GM19023 (cell line): ENCODE data around the gene EPB41L5.
"Not testable (repeated sequence)": the region's sequence is repeated elsewhere in the genome, so short reads cannot be mapped to it uniquely, and the experiment has no call there.

Source experiments
- ATAC-seq: cut with Tn5 transposase; IDR thresholded peaks from one replicate; pipeline ENCODE4 v1.9.1; 2021; ENCODE audit warnings: mild to moderate bottlenecking, moderate library complexity; ENCODE audit not compliant: unreplicated experiment

Gene EPB41L5

GRCh38 chr2:120029672-120030640 lies 17.1 kb downstream of the EPB41L5 start:
- ATAC-seq, result no peak

GRCh38 chr2:120032297-120032696 lies 19.4 kb downstream of the EPB41L5 start:
- no peak for ATAC-seq

DNA sequence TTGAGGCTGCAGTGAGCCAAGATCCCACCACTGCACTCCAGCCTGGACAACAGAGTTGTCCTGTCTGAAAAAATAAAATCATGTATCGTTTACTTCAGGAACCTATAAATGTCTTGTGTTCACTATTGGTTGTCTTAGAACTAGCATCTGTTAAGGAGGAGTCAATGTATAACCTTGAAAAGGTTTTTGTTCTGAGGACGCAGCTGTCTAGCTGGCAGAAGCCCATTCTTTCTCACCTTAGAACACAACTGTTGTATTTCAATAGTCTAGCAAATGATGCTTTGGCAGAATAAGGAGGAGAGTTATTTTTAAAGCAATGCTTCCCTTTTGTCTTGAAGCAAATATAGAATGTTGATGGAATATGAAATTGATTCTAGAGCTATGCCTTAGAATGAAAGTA lies 21.1 kb downstream of the EPB41L5 start:
- no peak for ATAC-seq

DNA sequence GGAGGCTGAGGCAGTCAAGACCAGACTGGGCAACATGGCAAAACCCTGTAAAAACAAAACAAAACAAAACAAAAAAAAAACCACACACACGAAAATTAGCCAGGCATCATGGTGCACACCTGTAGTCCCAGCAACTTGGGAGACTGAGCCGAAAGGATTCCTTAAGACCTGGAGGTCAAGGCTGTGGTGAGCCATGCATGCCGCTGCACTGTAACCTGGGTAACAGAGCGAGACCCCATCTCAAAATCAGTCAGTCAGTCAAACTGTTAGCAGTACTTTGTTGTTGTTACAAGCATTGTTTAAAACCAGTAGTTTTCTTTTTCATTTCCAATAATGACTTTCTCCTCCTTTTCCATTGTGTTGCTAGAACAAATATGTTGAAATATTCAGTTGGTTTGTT lies 21.7 kb downstream of the EPB41L5 start:
- no peak for ATAC-seq

DNA sequence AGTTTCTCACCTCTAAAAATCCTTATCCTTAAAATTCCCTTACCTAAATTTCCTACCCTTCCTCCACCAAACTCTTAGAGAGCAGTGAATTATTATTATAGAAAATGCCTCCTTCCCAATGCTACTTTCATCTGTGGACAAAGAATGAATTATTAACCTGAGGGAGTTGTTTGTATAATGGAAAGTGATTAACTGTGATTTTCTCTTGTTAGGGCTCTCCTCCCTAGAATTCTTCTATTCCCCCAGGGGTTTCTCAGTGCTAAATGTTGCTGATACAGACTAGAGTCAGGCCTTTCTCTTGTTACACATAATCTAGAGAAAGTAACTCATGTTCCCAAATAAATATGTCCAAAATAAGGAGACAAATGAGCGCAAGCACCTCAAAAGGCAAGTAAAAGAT lies 23.3 kb downstream of the EPB41L5 start:
- no peak for ATAC-seq

GRCh38 chr2:120037995-120038541 lies 25.2 kb downstream of the EPB41L5 start:
- no peak for ATAC-seq

GRCh38 chr2:120042359-120042758 lies 29.5 kb downstream of the EPB41L5 start:
- no peak for ATAC-seq

DNA sequence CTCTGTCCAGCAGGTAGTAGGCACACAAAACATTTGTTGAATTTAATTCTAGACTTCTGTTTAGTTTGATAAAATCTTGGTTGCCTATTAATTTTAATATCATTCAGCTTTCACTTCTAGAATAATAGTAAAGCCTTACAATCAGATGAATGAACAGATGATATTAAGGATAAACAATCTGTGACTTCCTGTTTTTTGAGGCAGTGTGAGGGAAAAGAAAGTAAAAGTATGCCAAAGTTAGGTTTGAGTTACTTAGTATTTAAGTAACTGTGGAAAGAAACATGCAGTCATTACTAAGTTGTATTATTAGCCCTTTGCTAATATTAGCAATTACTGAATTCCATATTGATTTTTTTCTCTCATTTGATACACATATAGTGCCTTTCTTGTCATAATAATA lies 31.5 kb downstream of the EPB41L5 start:
- no peak for ATAC-seq

GRCh38 chr2:120045775-120046174 lies 32.9 kb downstream of the EPB41L5 start:
- ATAC-seq, result not testable (repeated sequence)

DNA sequence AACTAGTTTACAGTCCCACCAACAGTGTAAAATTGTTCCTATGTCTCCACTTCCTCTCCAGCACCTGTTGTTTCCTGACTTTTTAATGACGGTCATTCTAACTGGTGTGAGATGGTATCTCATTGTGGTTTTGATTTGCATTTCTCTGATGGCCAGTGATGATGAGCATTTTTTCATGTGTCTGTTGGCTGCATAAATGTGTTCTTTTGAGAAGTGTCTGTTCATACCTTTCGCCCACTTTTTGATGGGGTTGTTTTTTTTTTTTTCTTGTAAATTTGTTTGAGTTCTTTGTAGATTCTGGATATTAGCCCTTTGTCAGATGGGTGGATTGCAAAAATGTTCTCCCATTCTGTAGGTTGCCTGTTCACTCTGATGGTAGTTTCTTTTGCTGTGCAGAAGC lies 33.4 kb downstream of the EPB41L5 start:
- not testable (repeated sequence) for ATAC-seq

DNA sequence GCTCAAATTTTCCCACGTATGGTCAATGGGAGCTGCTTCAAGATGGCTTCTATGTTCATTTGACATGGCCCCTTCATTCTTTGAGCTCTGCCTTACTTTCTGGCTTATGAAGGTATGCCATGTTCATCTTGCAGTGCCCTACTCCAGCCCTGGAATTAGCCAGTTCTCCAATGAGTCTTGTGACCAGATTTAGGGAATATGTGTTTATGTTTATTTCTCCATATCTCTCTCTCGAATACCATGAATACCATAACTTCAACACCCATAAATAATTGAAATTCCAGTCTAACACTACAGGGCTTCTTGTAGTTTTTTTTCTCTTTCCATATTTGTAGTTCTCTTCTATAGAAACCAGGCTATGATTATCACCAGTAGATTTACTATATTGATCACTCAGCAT lies 39.7 kb downstream of the EPB41L5 start:
- ATAC-seq, result no peak

GRCh38 chr2:120053891-120054290 lies 41.0 kb downstream of the EPB41L5 start:
- no peak for ATAC-seq

GRCh38 chr2:120059483-120059882 lies 46.6 kb downstream of the EPB41L5 start:
- no peak for ATAC-seq

GRCh38 chr2:120060088-120060623 lies 47.3 kb downstream of the EPB41L5 start:
- ATAC-seq, result no peak

- ATAC-seq, result no peak
These were observed 51.8 kb downstream of the EPB41L5 start for GRCh38 chr2:120064664-120065063.

GRCh38 chr2:120066800-120067547 lies 54.1 kb downstream of the EPB41L5 start:
- no peak for ATAC-seq

- ATAC-seq, result not testable (repeated sequence)
These were observed 55.3 kb downstream of the EPB41L5 start for GRCh38 chr2:120068040-120068658.

DNA sequence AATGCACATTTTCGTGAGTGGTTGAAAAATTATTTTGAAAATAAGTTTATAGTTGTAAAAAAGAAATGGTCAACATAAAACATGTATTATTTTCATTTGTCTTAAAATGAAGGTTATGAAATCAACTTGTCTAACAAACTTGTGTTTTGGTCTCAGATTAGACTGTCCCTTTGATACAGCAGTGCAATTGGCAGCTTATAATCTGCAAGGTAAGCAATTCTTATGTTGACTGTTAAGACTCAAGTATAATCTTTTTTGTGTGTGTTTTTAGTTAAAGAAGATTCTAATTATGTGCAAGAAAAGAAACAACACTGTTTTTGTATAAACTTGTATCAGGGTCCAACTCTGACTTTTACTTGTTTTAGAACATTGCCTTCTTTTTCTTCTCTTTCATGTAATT lies 62.7 kb downstream of the EPB41L5 start:
- no peak for ATAC-seq

- ATAC-seq, result no peak
These were observed 65.0 kb downstream of the EPB41L5 start for GRCh38 chr2:120077896-120078295.

- ATAC-seq, result no peak
These were observed 66.8 kb downstream of the EPB41L5 start for GRCh38 chr2:120079647-120080046.

DNA sequence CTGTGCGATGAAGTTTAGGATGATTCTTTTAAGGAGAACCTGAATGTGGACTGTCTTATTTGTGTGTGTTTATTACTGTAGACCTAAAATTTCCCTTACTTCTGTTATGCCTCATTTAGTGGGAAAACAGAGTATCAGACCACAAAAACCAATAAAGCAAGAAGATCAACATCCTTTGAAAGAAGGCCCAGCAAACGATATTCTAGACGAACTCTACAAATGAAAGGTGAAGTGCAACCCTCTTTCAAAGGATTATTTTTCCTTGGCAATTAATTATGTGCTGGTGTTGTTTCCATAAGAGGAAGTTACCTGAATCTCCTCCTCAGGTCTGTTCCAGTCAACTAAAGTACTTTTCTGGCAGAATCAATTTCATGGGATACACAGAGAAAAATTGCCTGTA lies 78.6 kb downstream of the EPB41L5 start:
- no peak for ATAC-seq
